HUDEP-2 (cell line): Measurements from ENCODE around the gene PDZD2.
A peak's percentile ranks its signal among the peaks of the same experiment; 100 is the strongest.
"Not testable (repeated sequence)": the region's sequence is repeated elsewhere in the genome, so short reads cannot be mapped to it uniquely, and the experiment has no call there.

Experiments used
- DNase-seq, 76 experiments: peaks; one replicate each; lab custom pipeline; 2025; ENCODE audit not compliant: unreplicated experiment in 76 of 76; lab: John Stamatoyannopoulos, UW

Gene PDZD2

GRCh38 chr5:32057187-32058096, 418.5 kb downstream of the PDZD2 start:
- no peak for DNase-seq

GRCh38 chr5:32058101-32058500, 419.2 kb downstream of the PDZD2 start:
- no peak for DNase-seq

- no peak for DNase-seq
Measured at GRCh38 chr5:32058997-32059396, 420.1 kb downstream of the PDZD2 start.

- no peak for DNase-seq
Measured at GRCh38 chr5:32059761-32060530, 421.0 kb downstream of the PDZD2 start.

- no peak for DNase-seq
Measured at GRCh38 chr5:32061236-32061635, 422.3 kb downstream of the PDZD2 start.

GRCh38 chr5:32066448-32066847, 427.5 kb downstream of the PDZD2 start:
- no peak for DNase-seq

GRCh38 chr5:32067774-32068470, 429.0 kb downstream of the PDZD2 start:
- no peak for DNase-seq

- DNase-seq, result no peak
Measured at GRCh38 chr5:32068561-32068960, 429.6 kb downstream of the PDZD2 start.

GRCh38 chr5:32069396-32069795, 430.5 kb downstream of the PDZD2 start:
- no peak for DNase-seq

GRCh38 chr5:32071351-32071944, 432.5 kb downstream of the PDZD2 start:
- no peak for DNase-seq

GRCh38 chr5:32072054-32072453, 433.1 kb downstream of the PDZD2 start:
- DNase-seq, result no peak

GRCh38 chr5:32074401-32074800, 435.5 kb downstream of the PDZD2 start:
- no peak for DNase-seq

- peak in 11 of 76 experiments; percentile 2 to 20 (median 10) for DNase-seq
Measured at GRCh38 chr5:32076699-32077695, 438.1 kb downstream of the PDZD2 start.

GRCh38 chr5:32078855-32079254, 439.9 kb downstream of the PDZD2 start:
- not testable (repeated sequence) for DNase-seq

GRCh38 chr5:32080565-32080964, 441.6 kb downstream of the PDZD2 start:
- DNase-seq, result not testable (repeated sequence)

GRCh38 chr5:32082701-32083100, 443.8 kb downstream of the PDZD2 start:
- DNase-seq, result no peak

- no peak for DNase-seq
Measured at GRCh38 chr5:32083981-32084430, 445.1 kb downstream of the PDZD2 start.

- DNase-seq, result no peak
Measured at GRCh38 chr5:32087086-32088082, 448.5 kb downstream of the PDZD2 start.
